Measurements from ENCODE around the gene C18orf63. TPM values are rescaled to one million over a fixed set of nuclear protein-coding genes. Genes with fewer than 3 reads are reported as not detected.
"Not testable (repeated sequence)": the region's sequence is repeated elsewhere in the genome, so short reads cannot be mapped to it uniquely, and the experiment has no call there.

Gene C18orf63
- total and polyA plus RNA-seq, 9 donors = not detected

DNA sequence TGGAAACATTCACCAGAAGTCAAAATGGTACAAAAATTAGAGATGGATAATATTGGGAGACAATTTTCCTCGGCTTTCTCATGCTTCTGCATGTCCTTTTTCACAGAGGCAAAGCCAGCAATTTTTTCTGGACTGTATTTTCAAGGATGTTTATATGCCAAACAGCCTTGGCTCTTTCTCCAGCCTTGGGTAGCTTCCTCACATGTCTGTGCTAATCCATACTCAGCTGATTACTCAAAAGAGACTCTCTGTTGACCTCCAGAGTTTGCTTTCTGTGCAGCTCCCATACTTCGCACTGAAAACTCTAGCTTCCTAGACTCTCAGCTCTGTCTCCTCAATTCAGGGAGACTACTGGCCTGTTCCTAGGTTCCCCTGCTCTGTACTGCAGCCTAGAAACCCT, 10.6 kb downstream of the C18orf63 start:
- Histone ChIP-seq H3K27ac (ENCODE audit: low read length) (no peak overlapping the region), H3K4me3 (ENCODE audit: low read length) (no peak overlapping the region), H3K4me1 (ENCODE audit: control insufficient read depth, insufficient read depth, low read length) (no peaks in the 10 kb centered on the region), H3K27me3 (ENCODE audit: control insufficient read depth, insufficient read depth, low read length) (no peaks in the 10 kb centered on the region), H3K9me3 (replicated peaks; ENCODE audit: control insufficient read depth, low read depth, low read length) (no peaks in the 10 kb centered on the region), H3K36me3 (ENCODE audit: control insufficient read depth, insufficient read depth, low read length) (no peaks in the 10 kb centered on the region)
- 57% methylated on average over 2 of the region's 2 CpGs for WGBS (ENCODE audit: insufficient coverage)
- peak; percentile 11 for DNase-seq

DNA sequence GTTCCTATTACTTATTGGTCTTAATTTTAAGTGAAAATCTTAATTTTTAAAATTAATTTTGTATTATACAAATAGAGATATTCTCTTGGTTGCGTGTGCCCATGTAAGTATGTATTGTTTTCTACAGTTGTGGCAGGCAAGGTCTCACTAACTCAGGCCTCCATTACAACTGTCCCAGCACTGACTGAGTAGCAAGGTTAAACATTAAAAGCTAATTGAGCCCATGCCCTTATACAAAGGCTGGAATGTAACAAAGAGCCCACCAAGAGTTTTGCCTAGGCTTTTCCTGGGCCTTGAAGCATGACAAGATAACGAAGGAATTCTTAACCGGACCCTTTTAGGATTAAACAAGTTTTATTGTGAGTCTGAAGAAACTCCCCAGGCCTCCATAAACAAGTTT, 11.2 kb downstream of the C18orf63 start:
- not testable (repeated sequence) for H3K27ac ChIP-seq (ENCODE audit: low read length); H3K4me3 ChIP-seq (ENCODE audit: low read length); H3K27me3 ChIP-seq (ENCODE audit: control insufficient read depth, insufficient read depth, low read length); DNase-seq; H3K9me3 ChIP-seq (replicated peaks; ENCODE audit: control insufficient read depth, low read depth, low read length); H3K4me1 ChIP-seq (ENCODE audit: control insufficient read depth, insufficient read depth, low read length); H3K36me3 ChIP-seq (ENCODE audit: control insufficient read depth, insufficient read depth, low read length)
- WGBS (ENCODE audit: insufficient coverage) = no CpG with 5 or more reads among the region's 3 CpGs

DNA sequence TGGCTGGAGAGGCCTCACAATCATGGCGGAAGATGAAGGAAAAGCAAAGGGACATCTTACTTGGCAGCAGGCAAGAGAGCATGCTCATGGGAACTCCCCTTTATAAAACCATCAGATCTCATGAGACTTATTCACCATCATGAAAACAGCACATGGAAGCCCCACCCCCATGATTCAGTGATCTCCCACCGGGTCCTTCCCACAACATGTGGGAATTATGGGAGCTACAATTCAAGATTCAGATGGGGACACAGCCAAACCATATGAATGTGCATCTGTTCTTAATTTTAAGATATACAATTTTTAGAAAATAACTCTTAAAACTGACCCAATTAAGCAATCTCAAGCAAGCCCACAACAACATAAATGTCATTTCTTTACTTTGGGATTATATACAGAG, 12.6 kb downstream of the C18orf63 start:
- no peaks in the 10 kb centered on the region for H3K36me3 ChIP-seq (ENCODE audit: control insufficient read depth, insufficient read depth, low read length)
- no peaks in the 10 kb centered on the region for H3K4me1 ChIP-seq (ENCODE audit: control insufficient read depth, insufficient read depth, low read length)
- no peak overlapping the region for H3K4me3 ChIP-seq (ENCODE audit: low read length)
- DNase-seq = peak; percentile 56
- H3K27me3 ChIP-seq (ENCODE audit: control insufficient read depth, insufficient read depth, low read length) = no peaks in the 10 kb centered on the region
- H3K9me3 ChIP-seq (replicated peaks; ENCODE audit: control insufficient read depth, low read depth, low read length) = no peaks in the 10 kb centered on the region
- no CpG with 5 or more reads among the region's 2 CpGs for WGBS (ENCODE audit: insufficient coverage)
- no peak overlapping the region for H3K27ac ChIP-seq (ENCODE audit: low read length)

DNA sequence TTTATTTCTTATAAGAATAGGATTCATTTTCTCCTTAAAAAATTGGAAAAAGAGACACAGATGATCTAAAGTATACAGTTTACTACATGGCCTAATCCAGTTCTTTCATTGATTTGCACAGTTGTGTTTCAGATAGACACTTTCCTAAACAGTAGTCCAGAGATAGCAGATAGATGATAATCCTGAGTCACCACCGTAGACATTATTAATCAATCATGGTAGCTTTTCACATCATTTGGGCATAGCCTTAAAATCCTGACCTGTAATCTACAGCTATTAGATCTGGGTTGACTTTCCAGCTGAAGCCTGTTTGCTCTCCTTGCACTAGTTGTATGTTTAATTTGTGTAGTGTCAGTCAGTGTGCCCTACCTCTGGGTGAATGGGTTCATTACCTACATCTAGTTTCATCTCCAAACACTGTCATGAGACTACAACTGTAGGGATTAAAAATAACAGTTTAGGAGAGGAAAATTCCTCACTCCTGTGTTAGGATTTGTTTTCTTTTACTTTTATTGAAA, 14.1 kb downstream of the C18orf63 start:
- no peaks in the 10 kb centered on the region for H3K27me3 ChIP-seq (ENCODE audit: control insufficient read depth, insufficient read depth, low read length)
- WGBS (ENCODE audit: insufficient coverage) = no CpG with 5 or more reads among the region's 1 CpG
- H3K9me3 ChIP-seq (replicated peaks; ENCODE audit: control insufficient read depth, low read depth, low read length) = no peaks in the 10 kb centered on the region
- no peak overlapping the region for H3K4me3 ChIP-seq (ENCODE audit: low read length)
- no peak for DNase-seq
- no peaks in the 10 kb centered on the region for H3K4me1 ChIP-seq (ENCODE audit: control insufficient read depth, insufficient read depth, low read length)
- no peaks in the 10 kb centered on the region for H3K36me3 ChIP-seq (ENCODE audit: control insufficient read depth, insufficient read depth, low read length)
- no peak overlapping the region for H3K27ac ChIP-seq (ENCODE audit: low read length)

DNA sequence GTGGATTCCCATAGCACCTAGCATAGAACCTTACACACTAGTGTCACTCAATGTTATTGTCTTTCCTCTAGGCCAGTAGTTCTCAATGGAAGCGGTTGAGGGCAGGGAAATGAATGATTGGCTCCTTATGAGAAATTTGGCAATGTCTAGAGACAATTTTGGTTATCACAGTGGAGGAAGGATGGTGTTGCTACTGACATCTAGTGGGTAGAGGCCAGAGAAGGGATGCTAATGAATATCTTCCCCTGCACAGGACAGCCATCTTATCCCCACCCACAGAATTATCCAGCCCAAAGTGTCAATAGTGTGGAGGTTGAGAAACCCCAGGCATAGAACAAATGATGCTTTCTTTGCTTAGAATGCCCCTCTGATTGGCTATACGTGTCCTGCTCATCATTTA, 15.8 kb downstream of the C18orf63 start:
- DNase-seq = peak; percentile 11
- no peaks in the 10 kb centered on the region for H3K27me3 ChIP-seq (ENCODE audit: control insufficient read depth, insufficient read depth, low read length)
- H3K36me3 ChIP-seq (ENCODE audit: control insufficient read depth, insufficient read depth, low read length) = no peaks in the 10 kb centered on the region
- H3K27ac ChIP-seq (ENCODE audit: low read length) = no peak overlapping the region
- no peaks in the 10 kb centered on the region for H3K9me3 ChIP-seq (replicated peaks; ENCODE audit: control insufficient read depth, low read depth, low read length)
- H3K4me3 ChIP-seq (ENCODE audit: low read length) = no peak overlapping the region
- WGBS (ENCODE audit: insufficient coverage) = 71% methylated on average over 1 of the region's 2 CpGs
- no peaks in the 10 kb centered on the region for H3K4me1 ChIP-seq (ENCODE audit: control insufficient read depth, insufficient read depth, low read length)

DNA sequence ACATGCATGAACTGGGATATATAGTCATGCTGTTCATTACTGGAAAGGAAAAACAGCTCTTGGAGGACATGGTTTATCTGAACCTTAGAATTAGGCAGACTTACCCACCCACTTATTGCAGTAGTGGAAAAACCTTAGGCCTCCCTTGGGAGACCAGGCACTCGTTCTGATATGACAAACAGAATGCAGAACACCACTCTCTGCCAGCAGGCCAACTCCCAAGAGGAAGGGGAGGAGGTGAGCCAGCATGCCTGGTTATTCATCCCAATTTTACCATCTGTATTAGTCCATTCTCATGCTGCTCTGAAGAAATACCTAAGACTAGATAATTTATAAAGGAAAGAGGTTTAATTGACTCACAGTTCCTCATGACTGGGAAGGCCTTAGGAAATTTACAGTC, 17.5 kb downstream of the C18orf63 start:
- Histone ChIP-seq H3K27ac (ENCODE audit: low read length) (no peak overlapping the region), H3K4me1 (ENCODE audit: control insufficient read depth, insufficient read depth, low read length) (no peaks in the 10 kb centered on the region), H3K36me3 (ENCODE audit: control insufficient read depth, insufficient read depth, low read length) (no peaks in the 10 kb centered on the region), H3K27me3 (ENCODE audit: control insufficient read depth, insufficient read depth, low read length) (no peaks in the 10 kb centered on the region), H3K4me3 (ENCODE audit: low read length) (no peak overlapping the region), H3K9me3 (replicated peaks; ENCODE audit: control insufficient read depth, low read depth, low read length) (no peaks in the 10 kb centered on the region)
- no peak for DNase-seq
- WGBS (ENCODE audit: insufficient coverage) = no CpG with 5 or more reads among the region's 1 CpG

DNA sequence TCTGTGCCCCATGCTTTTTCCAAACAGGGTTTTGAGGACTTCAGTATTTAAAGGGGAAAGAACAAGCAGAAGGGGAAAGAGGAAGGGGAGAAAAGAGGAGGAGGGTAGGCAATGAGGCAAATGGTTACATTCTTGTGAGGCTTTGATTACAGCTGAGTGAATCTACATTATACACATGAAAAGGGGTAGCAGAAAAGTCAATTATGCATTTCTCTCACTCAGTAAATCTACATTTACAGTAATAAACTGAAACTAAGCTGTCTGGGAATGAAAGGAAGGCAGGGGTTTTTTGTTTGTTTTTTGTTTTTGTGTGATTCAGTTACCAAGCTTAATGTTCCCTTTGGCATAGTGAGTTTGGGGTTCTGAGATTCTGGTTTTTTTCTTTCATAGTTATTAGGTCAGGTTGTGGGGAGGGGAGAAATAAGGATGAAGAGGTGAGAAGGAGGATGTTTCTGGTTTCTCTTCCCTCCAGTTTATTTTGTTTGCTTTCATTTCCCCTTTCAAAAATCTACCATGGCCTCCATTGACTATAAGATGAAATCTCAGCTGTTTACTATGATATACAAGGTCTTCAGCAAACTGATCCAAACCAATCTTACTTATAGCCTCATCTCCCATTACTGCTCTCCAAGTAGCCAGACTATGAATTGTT, 18.7 kb downstream of the C18orf63 start:
- H3K27me3 ChIP-seq (ENCODE audit: control insufficient read depth, insufficient read depth, low read length) = no peaks in the 10 kb centered on the region
- no peaks in the 10 kb centered on the region for H3K36me3 ChIP-seq (ENCODE audit: control insufficient read depth, insufficient read depth, low read length)
- H3K9me3 ChIP-seq (replicated peaks; ENCODE audit: control insufficient read depth, low read depth, low read length) = no peaks in the 10 kb centered on the region
- DNase-seq = no peak
- no peak overlapping the region for H3K4me3 ChIP-seq (ENCODE audit: low read length)
- H3K4me1 ChIP-seq (ENCODE audit: control insufficient read depth, insufficient read depth, low read length) = no peaks in the 10 kb centered on the region
- H3K27ac ChIP-seq (ENCODE audit: low read length) = no peak overlapping the region

DNA sequence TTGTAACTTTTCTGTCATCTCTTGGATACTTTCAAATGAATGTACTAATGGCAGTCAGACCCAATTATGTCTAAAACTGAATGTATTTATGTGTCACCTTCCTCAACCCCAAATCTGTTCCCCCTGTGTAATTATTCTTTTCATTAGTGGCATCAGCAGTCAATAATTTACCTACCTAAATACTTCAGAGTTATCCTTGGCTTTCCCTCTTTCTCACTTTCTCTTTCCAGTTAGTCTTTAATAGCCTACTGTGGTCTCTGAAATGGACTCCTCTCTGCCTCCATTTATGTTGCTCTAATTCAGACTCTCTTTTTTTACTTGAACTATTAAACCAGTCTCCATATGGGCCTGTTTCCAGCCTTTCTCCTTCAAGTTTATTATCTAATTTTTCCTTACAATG, 21.0 kb downstream of the C18orf63 start:
- H3K36me3 ChIP-seq (ENCODE audit: control insufficient read depth, insufficient read depth, low read length) = no peaks in the 10 kb centered on the region
- no peak for DNase-seq
- H3K27me3 ChIP-seq (ENCODE audit: control insufficient read depth, insufficient read depth, low read length) = no peaks in the 10 kb centered on the region
- H3K9me3 ChIP-seq (replicated peaks; ENCODE audit: control insufficient read depth, low read depth, low read length) = no peaks in the 10 kb centered on the region
- no peak overlapping the region for H3K27ac ChIP-seq (ENCODE audit: low read length)
- H3K4me3 ChIP-seq (ENCODE audit: low read length) = no peak overlapping the region
- H3K4me1 ChIP-seq (ENCODE audit: control insufficient read depth, insufficient read depth, low read length) = no peaks in the 10 kb centered on the region

DNA sequence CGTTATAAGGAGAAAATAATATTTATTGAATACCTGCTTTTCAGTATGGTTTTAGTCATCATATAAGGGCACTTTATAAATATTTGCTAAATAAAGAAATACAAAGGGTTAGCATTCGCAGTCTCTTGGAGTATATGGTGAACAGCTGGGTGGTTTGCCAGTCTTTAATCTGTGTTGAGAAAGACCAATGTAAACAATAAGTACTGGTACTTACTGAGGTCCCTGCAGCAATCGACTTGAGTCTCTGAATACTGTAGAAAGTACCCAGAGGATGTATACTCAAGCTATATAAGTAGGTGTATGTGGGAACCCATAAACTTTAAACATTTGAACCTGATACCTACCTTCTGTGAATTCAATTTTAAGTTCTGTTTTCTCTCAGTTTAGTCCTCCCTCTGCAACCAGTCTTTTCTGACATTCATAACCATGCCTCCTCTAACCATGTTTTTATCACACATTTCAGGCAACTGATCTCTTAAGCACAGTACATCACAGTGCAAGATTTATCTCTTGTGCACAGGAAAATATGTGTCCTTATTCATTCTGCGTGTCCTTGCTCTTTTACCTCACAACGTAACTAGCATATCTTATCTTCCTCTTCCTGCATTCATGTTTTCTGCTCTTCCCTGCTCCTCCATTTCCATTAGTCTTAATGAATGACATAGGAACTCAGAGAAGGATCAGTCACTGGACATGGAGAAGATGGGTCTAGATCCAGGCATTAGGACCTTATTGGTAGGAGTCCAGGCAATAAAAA, 21.7 kb downstream of the C18orf63 start:
- DNase-seq = no peak
- no peaks in the 10 kb centered on the region for H3K4me1 ChIP-seq (ENCODE audit: control insufficient read depth, insufficient read depth, low read length)
- WGBS (ENCODE audit: insufficient coverage) = 60% methylated on average over 1 of the region's 5 CpGs

DNA sequence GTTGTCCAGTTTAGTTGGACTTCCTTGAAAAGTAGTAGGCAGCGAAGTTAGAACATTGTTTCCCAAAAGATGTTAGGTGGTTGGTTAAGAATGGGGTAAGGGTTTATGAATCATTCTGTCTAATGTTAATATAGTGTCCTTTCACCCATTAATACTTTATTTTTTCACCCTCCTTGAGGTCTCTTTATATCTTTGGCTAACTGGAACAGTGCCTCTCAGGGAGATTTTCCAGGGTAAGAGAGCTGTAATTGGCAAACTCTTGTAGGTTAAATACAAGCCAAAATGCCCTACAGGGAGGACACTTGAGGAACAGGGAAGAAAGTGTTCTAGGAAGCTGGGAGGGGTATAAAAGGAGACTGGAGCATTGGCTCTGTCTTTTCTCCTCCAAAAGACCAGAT, 22.3 kb downstream of the C18orf63 start:
- no peaks in the 10 kb centered on the region for H3K36me3 ChIP-seq (ENCODE audit: control insufficient read depth, insufficient read depth, low read length)
- H3K9me3 ChIP-seq (replicated peaks; ENCODE audit: control insufficient read depth, low read depth, low read length) = no peaks in the 10 kb centered on the region
- no peaks in the 10 kb centered on the region for H3K27me3 ChIP-seq (ENCODE audit: control insufficient read depth, insufficient read depth, low read length)
- H3K27ac ChIP-seq (ENCODE audit: low read length) = no peak overlapping the region
- no peaks in the 10 kb centered on the region for H3K4me1 ChIP-seq (ENCODE audit: control insufficient read depth, insufficient read depth, low read length)
- no CpG with 5 or more reads among the region's 1 CpG for WGBS (ENCODE audit: insufficient coverage)
- DNase-seq = no peak
- no peak overlapping the region for H3K4me3 ChIP-seq (ENCODE audit: low read length)

More for the DNA sequence above, 21.7 kb downstream of the C18orf63 start:
- no peak overlapping the region for H3K4me3 ChIP-seq (ENCODE audit: low read length)
- no peak overlapping the region for H3K27ac ChIP-seq (ENCODE audit: low read length)
- H3K36me3 ChIP-seq (ENCODE audit: control insufficient read depth, insufficient read depth, low read length) = no peaks in the 10 kb centered on the region
- H3K9me3 ChIP-seq (replicated peaks; ENCODE audit: control insufficient read depth, low read depth, low read length) = no peaks in the 10 kb centered on the region
- no peaks in the 10 kb centered on the region for H3K27me3 ChIP-seq (ENCODE audit: control insufficient read depth, insufficient read depth, low read length)
